B cell (primary cell): ENCODE results near the gene LRP1.

Experiments used
- CTCF ChIP-seq: fragments of 200-600 bp; IDR thresholded peaks from one replicate; pipeline ENCODE4 v1.8.0; 2022; ENCODE audit warnings: antibody characterized with exemption, mild to moderate bottlenecking
- EZH2 ChIP-seq: IDR thresholded peaks from 2 replicates; pipeline ENCODE4 v1.6.1; 2012; ENCODE audit warnings: borderline replicate concordance, low read depth, mild to moderate bottlenecking, moderate library complexity, low read length; ENCODE audit not compliant: insufficient read depth, poor library complexity, severe bottlenecking

- TF ChIP-seq CTCF (no peak), EZH2 (no peak)
These were observed 7.4 kb downstream of the LRP1 start for GRCh38 chr12:57135527-57136326.
